Heart left ventricle (tissue), 16 donors: Measurements from ENCODE around the gene PRDM11. TPM values are rescaled to one million over a fixed set of nuclear protein-coding genes. Genes with fewer than 3 reads are reported as not detected.

Experiments used
- ATAC-seq, 4 donors: fragments of 200-7000 bp; cut with Tn5 transposase; one replicate each; pipeline ENCODE4 v1.9.1; 2020 to 2022; ENCODE audit warnings: moderate library complexity in 4 of 4, mild to moderate bottlenecking in 3 of 4, moderate number of reproducible peaks in 1 of 4
- DNase-seq, 5 donors: peaks; one replicate each; pipeline ENCODE4 v3.0.0-alpha.2; 2020
- H3K27ac ChIP-seq, 12 donors: fragments of 200-600 bp; sonication (generic) in 4 of 12; one replicate each; pipeline versions ENCODE4 v1.5.0 to v1.8.0; 2016 to 2022; ENCODE audit warnings: mild to moderate bottlenecking in 2 of 12
- H3K27me3 ChIP-seq, 9 donors: fragments of 200-600 bp; sonication (generic) in 2 of 9; one replicate each; pipeline versions ENCODE4 v1.5.1 to v1.8.0; 2016 to 2022; ENCODE audit warnings: mild to moderate bottlenecking in 3 of 9
- H3K36me3 ChIP-seq, 9 donors: fragments of 200-600 bp; sonication (generic) in 2 of 9; one replicate each; pipeline versions ENCODE4 v1.5.0 to v1.8.0; 2018 to 2022; ENCODE audit warnings: mild to moderate bottlenecking in 2 of 9
- H3K4me1 ChIP-seq, 12 donors: fragments of 200-600 bp; sonication (generic) in 4 of 12; one replicate each; pipeline versions ENCODE4 v1.5.0 to v1.8.0; 2016 to 2022; ENCODE audit warnings: mild to moderate bottlenecking in 3 of 12
- H3K4me3 ChIP-seq, 12 donors: fragments of 200-600 bp; sonication (generic) in 4 of 12; one replicate each; pipeline versions ENCODE4 v1.5.0 to v1.8.0; 2017 to 2022; ENCODE audit warnings: mild to moderate bottlenecking in 9 of 12, moderate library complexity in 4 of 12
- H3K9me3 ChIP-seq, 12 donors: fragments of 200-600 bp; sonication (generic) in 4 of 12; one replicate each; pipeline versions ENCODE4 v1.5.0 to v1.8.0; 2016 to 2022; ENCODE audit warnings: mild to moderate bottlenecking in 1 of 12
- POLR2A ChIP-seq, 2 donors: fragments of 450-650 bp; IDR thresholded peaks; one replicate each; pipeline ENCODE4 v1.6.1; 2017; ENCODE audit warnings: antibody characterized with exemption in 2 of 2, mild to moderate bottlenecking in 2 of 2, moderate library complexity in 2 of 2
- WGBS, 4 donors: extraction: QIAGEN DNeasy Blood & Tissue Kit in 2 of 4; methylation state at CpG; one replicate each; pipeline versions ENCODE4 v1.1.5 to v1.1.7; 2013 to 2018; 5-methylcytosine and 5-hydroxymethylcytosine counted together
- intact Hi-C, 10 donors: fragments of 100-400 bp; cut with DNase I; formaldehyde crosslinking; loops; one replicate each; pipeline versions ENCODE4 v1.11.1 to v1.14.2; 2022
- polyA plus RNA-seq, 2 donors: library from polyadenylated mRNA; stranded (reverse); fragments of 200-250 nt; gene quantifications; one replicate each; pipeline ENCODE4 v1.2.3, GENCODE V29; 2013
- total RNA-seq, 9 donors: library from RNA; depleted of rRNA in 2 of 9; stranded (reverse); fragments of >200 nt in 2 of 9; fragmentation: NEBNext Ultra II Directional in 3 of 9; extraction: Animal tissue kit (Norgen Biotek cat#: 25700) in 3 of 9; gene quantifications; one replicate each; pipeline versions ENCODE4 v1.1.0 to v1.2.4, GENCODE V29; 2016 to 2023
- TF ChIP-seq, protein P1 (sequence below), 12 donors: fragments of 200-600 bp; sonication (generic) in 4 of 12; IDR thresholded peaks; one replicate each; pipeline versions ENCODE4 v1.5.0 to v1.8.0; 2018 to 2022; ENCODE audit warnings: antibody characterized with exemption in 12 of 12, mild to moderate bottlenecking in 5 of 12
- donor health status: ischemic (EF 13 %, LVEDD 7.1; RV severe dilation, severe dysfunction).
- donor health status: healthy with polysubstance abuse.
- donor health status: DM: no; HTN: yes; CAD: no.
- donor health status: DM: no; HTN: no; CAD: no.
- donor health status: ischemic (EF 25% LVEDD 6.9; RV normal size, moderate dysfunction).
- donor health status: ischemic (EF 25% LVEDD 5.7; RV mildly dilated, moderate dysfunction).
- donor health status: healthy.
- donor health status: DM: yes; HTN: yes; CAD: no.
- donor health status: ischemic (EF 35%, LVEDD 5.7; RV mildly dilated, moderate dysfunction).
- donor health status: nonischemic (EF 11% LVEDD 7.7; RV severe dilation, severe dysfunction).
- donor health status: DM: yes; HTN: yes; CAD: no.
- donor health status: PGD.
- donor health status: ischemic (EF 29% LVEDD 5.4; RV normal size, mild dysfunction).
- donor health status: nonischemic (EF 23%, LVEDD 6.1; RV moderate dilation, normal function).

PRDM11 gene
- total and polyA plus RNA-seq, 11 donors, result 4.5 to 29.6 (median 18.2) TPM

DNA sequence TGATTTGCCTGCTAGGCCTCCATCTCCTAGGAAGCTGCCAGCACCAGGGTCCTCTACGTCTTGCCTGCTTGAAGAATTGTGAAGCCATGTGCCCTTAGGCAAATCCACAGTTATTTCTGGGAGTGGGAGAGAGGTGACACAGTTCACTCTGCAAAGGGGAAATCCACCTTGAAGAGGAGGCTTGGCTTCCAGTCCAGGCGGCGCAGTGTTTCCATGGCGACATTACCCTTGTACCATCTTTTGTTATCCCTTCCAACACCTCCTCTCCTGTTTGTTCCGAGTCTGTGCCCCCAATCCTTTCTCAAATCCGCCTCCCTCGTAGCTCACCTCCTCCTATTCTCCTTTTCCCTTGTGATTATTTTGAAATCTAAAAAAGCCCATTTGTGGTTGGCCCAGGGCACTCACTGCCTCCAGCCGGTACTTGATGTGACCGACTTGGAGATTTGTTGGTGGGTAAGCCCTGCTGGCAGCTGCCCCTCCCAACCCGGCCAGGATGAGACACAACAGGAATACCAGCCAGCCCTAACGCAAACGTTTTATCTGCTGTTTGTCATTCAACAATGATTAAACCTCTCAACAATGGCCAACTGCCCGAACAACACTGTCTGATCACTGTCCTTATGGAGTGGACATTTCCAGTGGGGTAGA is 121.3 kb downstream of the PRDM11 start:
- no peaks in the 10 kb centered on the region for H3K4me1 ChIP-seq
- no peak overlapping the region for H3K4me3 ChIP-seq
- peak; percentile 12 to 51 (median 38) for ATAC-seq
- no peak overlapping the region for H3K27ac ChIP-seq
- no peak for DNase-seq
- H3K27me3 ChIP-seq, result peaks cover 0 to 33% (median 8%) of the 10 kb centered on the region in 9 donors
- WGBS, 4 donors, result 57 to 60% (median 59%) methylated on average over 13 of the region's 13 CpGs
- no peaks in the 10 kb centered on the region for H3K9me3 ChIP-seq
- TF ChIP-seq, protein P1, sequence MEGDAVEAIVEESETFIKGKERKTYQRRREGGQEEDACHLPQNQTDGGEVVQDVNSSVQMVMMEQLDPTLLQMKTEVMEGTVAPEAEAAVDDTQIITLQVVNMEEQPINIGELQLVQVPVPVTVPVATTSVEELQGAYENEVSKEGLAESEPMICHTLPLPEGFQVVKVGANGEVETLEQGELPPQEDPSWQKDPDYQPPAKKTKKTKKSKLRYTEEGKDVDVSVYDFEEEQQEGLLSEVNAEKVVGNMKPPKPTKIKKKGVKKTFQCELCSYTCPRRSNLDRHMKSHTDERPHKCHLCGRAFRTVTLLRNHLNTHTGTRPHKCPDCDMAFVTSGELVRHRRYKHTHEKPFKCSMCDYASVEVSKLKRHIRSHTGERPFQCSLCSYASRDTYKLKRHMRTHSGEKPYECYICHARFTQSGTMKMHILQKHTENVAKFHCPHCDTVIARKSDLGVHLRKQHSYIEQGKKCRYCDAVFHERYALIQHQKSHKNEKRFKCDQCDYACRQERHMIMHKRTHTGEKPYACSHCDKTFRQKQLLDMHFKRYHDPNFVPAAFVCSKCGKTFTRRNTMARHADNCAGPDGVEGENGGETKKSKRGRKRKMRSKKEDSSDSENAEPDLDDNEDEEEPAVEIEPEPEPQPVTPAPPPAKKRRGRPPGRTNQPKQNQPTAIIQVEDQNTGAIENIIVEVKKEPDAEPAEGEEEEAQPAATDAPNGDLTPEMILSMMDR (IDR thresholded peaks at IDR 0.05), result no peak
- no peak for TF ChIP-seq POLR2A (IDR thresholded peaks at IDR 0.05)
- no peaks in the 10 kb centered on the region for H3K36me3 ChIP-seq
- intact Hi-C loops, result no loop called here

- Histone ChIP-seq H3K36me3 (no peaks in the 10 kb centered on the region), H3K9me3 (no peaks in the 10 kb centered on the region), H3K4me1 (no peaks in the 10 kb centered on the region), H3K27ac (no peak overlapping the region), H3K27me3 (peaks cover 0 to 28% (median 4%) of the 10 kb centered on the region in 9 donors), H3K4me3 (no peak overlapping the region)
- TF ChIP-seq, protein P1 (IDR thresholded peaks at IDR 0.05), result no peak
- no peak for TF ChIP-seq POLR2A (IDR thresholded peaks at IDR 0.05)
- intact Hi-C loops, result no loop called here
- ATAC-seq, result no peak
- no peak for DNase-seq
Measured at GRCh38 chr11:45269678-45270077, 123.2 kb downstream of the PRDM11 start.

GRCh38 chr11:45270946-45271716 is 124.7 kb downstream of the PRDM11 start:
- no peaks in the 10 kb centered on the region for H3K9me3 ChIP-seq
- 65 to 79% (median 72%) methylated on average over 4 of the region's 4 CpGs for WGBS, 4 donors
- intact Hi-C loops, result no loop called here
- H3K4me1 ChIP-seq, result no peaks in the 10 kb centered on the region
- TF ChIP-seq, protein P1 (IDR thresholded peaks at IDR 0.05), result no peak
- TF ChIP-seq POLR2A (IDR thresholded peaks at IDR 0.05), result no peak
- H3K27ac ChIP-seq, result no peak overlapping the region
- peaks cover 0 to 28% (median 9%) of the 10 kb centered on the region in 9 donors for H3K27me3 ChIP-seq
- no peak overlapping the region for H3K4me3 ChIP-seq
- no peaks in the 10 kb centered on the region for H3K36me3 ChIP-seq
- ATAC-seq, result no peak
- DNase-seq, result no peak

DNA sequence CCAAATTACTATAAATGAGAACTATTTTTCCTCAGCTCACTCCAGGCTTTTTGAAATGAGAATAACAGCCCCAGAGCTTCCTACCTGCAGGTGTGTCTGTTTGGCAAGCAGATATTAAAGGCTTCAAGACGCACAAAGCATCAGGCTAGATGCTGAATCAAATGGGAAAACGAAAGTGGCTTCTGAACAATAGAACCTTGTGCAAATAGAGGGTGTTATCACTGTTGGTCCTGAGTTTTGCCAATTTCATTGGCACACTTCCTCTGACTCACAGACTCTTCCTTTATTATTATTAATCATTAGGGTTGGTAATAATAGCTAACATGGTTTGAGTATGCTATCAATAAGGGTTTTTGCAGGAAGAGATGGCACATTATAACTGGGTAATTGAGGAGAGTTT is 126.3 kb downstream of the PRDM11 start:
- H3K27ac ChIP-seq, result no peak overlapping the region
- intact Hi-C loops, result no loop called here
- H3K36me3 ChIP-seq, result no peaks in the 10 kb centered on the region
- no peaks in the 10 kb centered on the region for H3K9me3 ChIP-seq
- no peak for ATAC-seq
- no peak for DNase-seq
- WGBS, 4 donors, result 56 to 65% (median 59%) methylated on average over 2 of the region's 2 CpGs
- H3K4me3 ChIP-seq, result no peak overlapping the region
- no peaks in the 10 kb centered on the region for H3K4me1 ChIP-seq
- H3K27me3 ChIP-seq, result peaks cover 0 to 25% (median 3%) of the 10 kb centered on the region in 9 donors
- no peak for TF ChIP-seq POLR2A (IDR thresholded peaks at IDR 0.05)
- TF ChIP-seq, protein P1 (IDR thresholded peaks at IDR 0.05), result no peak
